GM12801 (cell line): ENCODE measurements around the gene GALNT18.

ENCODE experiments used
- TF ChIP-seq, protein P1 (sequence below): IDR thresholded peaks from one replicate; pipeline ENCODE4 v1.5.1; 2011; ENCODE audit warnings: control low read depth; ENCODE audit not compliant: insufficient read length; ENCODE audit errors: extremely low read depth

GALNT18 gene

GRCh38 chr11:11482730-11483129 lies 139.1 kb downstream of the GALNT18 start:
- TF ChIP-seq, protein P1, sequence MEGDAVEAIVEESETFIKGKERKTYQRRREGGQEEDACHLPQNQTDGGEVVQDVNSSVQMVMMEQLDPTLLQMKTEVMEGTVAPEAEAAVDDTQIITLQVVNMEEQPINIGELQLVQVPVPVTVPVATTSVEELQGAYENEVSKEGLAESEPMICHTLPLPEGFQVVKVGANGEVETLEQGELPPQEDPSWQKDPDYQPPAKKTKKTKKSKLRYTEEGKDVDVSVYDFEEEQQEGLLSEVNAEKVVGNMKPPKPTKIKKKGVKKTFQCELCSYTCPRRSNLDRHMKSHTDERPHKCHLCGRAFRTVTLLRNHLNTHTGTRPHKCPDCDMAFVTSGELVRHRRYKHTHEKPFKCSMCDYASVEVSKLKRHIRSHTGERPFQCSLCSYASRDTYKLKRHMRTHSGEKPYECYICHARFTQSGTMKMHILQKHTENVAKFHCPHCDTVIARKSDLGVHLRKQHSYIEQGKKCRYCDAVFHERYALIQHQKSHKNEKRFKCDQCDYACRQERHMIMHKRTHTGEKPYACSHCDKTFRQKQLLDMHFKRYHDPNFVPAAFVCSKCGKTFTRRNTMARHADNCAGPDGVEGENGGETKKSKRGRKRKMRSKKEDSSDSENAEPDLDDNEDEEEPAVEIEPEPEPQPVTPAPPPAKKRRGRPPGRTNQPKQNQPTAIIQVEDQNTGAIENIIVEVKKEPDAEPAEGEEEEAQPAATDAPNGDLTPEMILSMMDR, result no peak

GRCh38 chr11:11481371-11481770 lies 140.4 kb downstream of the GALNT18 start:
- TF ChIP-seq, protein P1, result no peak

GRCh38 chr11:11480971-11481370 lies 140.8 kb downstream of the GALNT18 start:
- TF ChIP-seq, protein P1, result no peak

GRCh38 chr11:11478687-11479086 lies 143.1 kb downstream of the GALNT18 start:
- TF ChIP-seq, protein P1, result no peak

- TF ChIP-seq, protein P1, result no peak
Measured at GRCh38 chr11:11477695-11478420, 143.9 kb downstream of the GALNT18 start.

- TF ChIP-seq, protein P1, result no peak
Measured at GRCh38 chr11:11476971-11477645, 144.7 kb downstream of the GALNT18 start.

DNA sequence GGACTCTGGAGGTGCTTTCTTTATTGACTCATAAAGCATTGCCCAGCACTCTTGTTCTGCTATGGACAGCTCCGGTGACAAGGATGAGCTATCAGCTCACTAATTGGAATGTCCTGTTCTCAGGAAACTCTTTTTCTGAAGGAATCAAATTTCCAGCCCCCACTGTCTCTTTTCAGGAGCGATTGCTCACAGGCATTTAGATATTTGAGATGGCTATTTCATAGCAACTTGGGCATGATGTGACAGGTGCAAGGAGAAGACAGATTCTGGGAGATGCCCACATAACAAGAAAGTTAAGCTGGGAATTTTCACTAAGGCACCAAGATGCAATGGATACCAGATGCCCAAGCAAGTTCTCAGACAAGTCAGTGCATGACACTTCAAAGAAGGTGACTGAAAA lies 145.3 kb downstream of the GALNT18 start:
- TF ChIP-seq, protein P1, result no peak
